Heart right ventricle (tissue), 16 donors: ENCODE measurements around the gene EIF3F. TPM values are rescaled to one million over a fixed set of nuclear protein-coding genes. Genes with fewer than 3 reads are reported as not detected.
"Not testable (repeated sequence)": the region's sequence is repeated elsewhere in the genome, so short reads cannot be mapped to it uniquely, and the experiment has no call there.

Source experiments
- ATAC-seq, 8 donors: fragments of 200-7000 bp; cut with Tn5 transposase; one replicate each; pipeline ENCODE4 v1.9.1; 2020; ENCODE audit warnings: mild to moderate bottlenecking in 8 of 8, moderate library complexity in 8 of 8, moderate number of reproducible peaks in 1 of 8
- DNase-seq, 2 donors: peaks; one replicate each; pipeline ENCODE4 v3.0.0-alpha.2; 2020
- H3K27ac ChIP-seq, 10 donors: fragments of 200-600 bp; sonication (generic) in 2 of 10; one replicate each; pipeline versions ENCODE4 v1.5.0 to v1.8.0; 2020 to 2022; ENCODE audit warnings: mild to moderate bottlenecking in 3 of 10
- H3K27me3 ChIP-seq, 7 donors: fragments of 200-600 bp; one replicate each; pipeline ENCODE4 v1.8.0; 2021 to 2022; ENCODE audit warnings: mild to moderate bottlenecking in 2 of 7
- H3K36me3 ChIP-seq, 9 donors: fragments of 200-600 bp; sonication (generic) in 1 of 9; one replicate each; pipeline versions ENCODE4 v1.5.0 to v1.8.0; 2020 to 2022; ENCODE audit warnings: mild to moderate bottlenecking in 2 of 9
- H3K4me1 ChIP-seq, 9 donors: fragments of 200-600 bp; sonication (generic) in 1 of 9; one replicate each; pipeline versions ENCODE4 v1.5.0 to v1.8.0; 2020 to 2022; ENCODE audit warnings: mild to moderate bottlenecking in 4 of 9
- H3K4me3 ChIP-seq, 10 donors: fragments of 200-600 bp; sonication (generic) in 2 of 10; one replicate each; pipeline versions ENCODE4 v1.5.0 to v1.8.0; 2020 to 2022; ENCODE audit warnings: mild to moderate bottlenecking in 7 of 10, moderate library complexity in 2 of 10
- H3K9me3 ChIP-seq, 11 donors: fragments of 200-600 bp in 10 of 11; sonication (generic) in 2 of 11; one replicate each; pipeline versions ENCODE4 v1.5.0 to v1.8.0; 2013 to 2022; ENCODE audit warnings: mild to moderate bottlenecking in 2 of 11, control low read depth in 1 of 11, moderate library complexity in 1 of 11
- WGBS, 2 donors: extraction: QIAGEN DNeasy Blood & Tissue Kit; methylation state at CpG; one replicate each; pipeline ENCODE4 v1.1.7; 2013; ENCODE audit warnings: inconsistent platforms in 1 of 2; 5-methylcytosine and 5-hydroxymethylcytosine counted together
- intact Hi-C, 10 donors: fragments of 100-400 bp; cut with DNase I; formaldehyde crosslinking; loops; one replicate each; pipeline versions ENCODE4 v1.11.1 to v1.14.2; 2022
- polyA plus RNA-seq, 2 donors: library from polyadenylated mRNA; stranded (reverse); fragments of 200-250 nt; gene quantifications; one replicate each; pipeline ENCODE4 v1.2.3, GENCODE V29; 2013
- total RNA-seq, 10 donors: library from RNA; stranded (reverse); fragmentation: NEBNext Ultra II Directional in 3 of 10; extraction: Animal tissue kit (Norgen Biotek cat#: 25700) in 3 of 10; gene quantifications; one replicate each; pipeline versions ENCODE4 v1.2.1 to v1.2.4, GENCODE V29; 2021 to 2023
- TF ChIP-seq, protein P1 (sequence below), 9 donors: fragments of 200-600 bp; sonication (generic) in 2 of 9; IDR thresholded peaks; one replicate each; pipeline versions ENCODE4 v1.5.0 to v1.8.0; 2021 to 2022; ENCODE audit warnings: antibody characterized with exemption in 9 of 9, mild to moderate bottlenecking in 5 of 9, moderate library complexity in 1 of 9
- donor health status: Arrhythmogenic right ventricular cardiomyopathy.
- donor health status: ischemic (EF 13 %, LVEDD 7.1; RV severe dilation, severe dysfunction).
- donor health status: healthy with polysubstance abuse.
- donor health status: DM: no; HTN: yes; CAD: no.
- donor health status: DM: no; HTN: no; CAD: no.
- donor health status: ischemic (EF 25% LVEDD 6.9; RV normal size, moderate dysfunction).
- donor health status: ischemic (EF 25% LVEDD 5.7; RV mildly dilated, moderate dysfunction).
- donor health status: healthy.
- donor health status: DM: yes; HTN: yes; CAD: no.
- donor health status: Ischemic cardiomyopathy.
- donor health status: ischemic (EF 35%, LVEDD 5.7; RV mildly dilated, moderate dysfunction).
- donor health status: nonischemic (EF 11% LVEDD 7.7; RV severe dilation, severe dysfunction).
- donor health status: DM: yes; HTN: yes; CAD: no.
- donor health status: PGD.
- donor health status: ischemic (EF 29% LVEDD 5.4; RV normal size, mild dysfunction).
- donor health status: nonischemic (EF 23%, LVEDD 6.1; RV moderate dilation, normal function).

EIF3F gene
- total and polyA plus RNA-seq, 12 donors: 63.2 to 386 (median 157) TPM

DNA sequence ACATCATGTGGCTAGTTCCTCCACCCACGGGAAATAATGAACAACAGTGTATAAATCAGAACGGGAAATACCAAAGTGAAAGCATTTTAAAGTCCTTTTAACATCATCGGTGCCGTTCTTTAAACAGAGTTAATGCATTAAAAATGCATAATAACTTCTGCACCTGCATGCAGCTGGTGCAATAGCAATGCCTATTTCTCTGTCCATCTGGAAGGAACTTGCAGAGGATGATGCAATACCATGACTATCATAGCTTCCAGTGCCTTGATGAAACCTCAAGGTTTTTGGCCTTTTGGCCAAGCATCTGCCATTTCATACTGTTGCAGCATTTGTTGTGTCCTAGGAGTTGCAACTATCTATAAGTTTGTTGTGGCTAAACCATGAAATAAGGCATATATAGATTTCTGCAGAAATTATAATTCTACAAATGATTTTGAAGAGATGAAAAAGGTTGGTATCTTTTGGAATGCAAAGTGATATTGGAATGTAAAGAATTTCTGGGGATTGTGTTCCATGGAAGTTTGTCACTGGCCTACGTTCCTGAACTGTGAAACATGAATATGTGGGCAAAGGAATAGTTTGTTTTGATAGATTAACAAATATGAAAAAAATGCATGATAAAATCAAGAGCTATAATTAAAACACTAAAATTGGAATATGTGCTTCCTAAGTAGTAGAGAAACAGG lies 9.8 kb upstream of the EIF3F start:
- Histone ChIP-seq H3K9me3 (no peaks in the 10 kb centered on the region), H3K27ac (no peak overlapping the region), H3K36me3 (no peaks in the 10 kb centered on the region), H3K4me1 (no peaks in the 10 kb centered on the region), H3K4me3 (no peak overlapping the region), H3K27me3 (peaks cover 0 to 4% (median 0%) of the 10 kb centered on the region in 7 donors)
- ATAC-seq: no peak
- 55% methylated on average over 5 of the region's 5 CpGs for WGBS, 2 donors
- TF ChIP-seq, protein P1, sequence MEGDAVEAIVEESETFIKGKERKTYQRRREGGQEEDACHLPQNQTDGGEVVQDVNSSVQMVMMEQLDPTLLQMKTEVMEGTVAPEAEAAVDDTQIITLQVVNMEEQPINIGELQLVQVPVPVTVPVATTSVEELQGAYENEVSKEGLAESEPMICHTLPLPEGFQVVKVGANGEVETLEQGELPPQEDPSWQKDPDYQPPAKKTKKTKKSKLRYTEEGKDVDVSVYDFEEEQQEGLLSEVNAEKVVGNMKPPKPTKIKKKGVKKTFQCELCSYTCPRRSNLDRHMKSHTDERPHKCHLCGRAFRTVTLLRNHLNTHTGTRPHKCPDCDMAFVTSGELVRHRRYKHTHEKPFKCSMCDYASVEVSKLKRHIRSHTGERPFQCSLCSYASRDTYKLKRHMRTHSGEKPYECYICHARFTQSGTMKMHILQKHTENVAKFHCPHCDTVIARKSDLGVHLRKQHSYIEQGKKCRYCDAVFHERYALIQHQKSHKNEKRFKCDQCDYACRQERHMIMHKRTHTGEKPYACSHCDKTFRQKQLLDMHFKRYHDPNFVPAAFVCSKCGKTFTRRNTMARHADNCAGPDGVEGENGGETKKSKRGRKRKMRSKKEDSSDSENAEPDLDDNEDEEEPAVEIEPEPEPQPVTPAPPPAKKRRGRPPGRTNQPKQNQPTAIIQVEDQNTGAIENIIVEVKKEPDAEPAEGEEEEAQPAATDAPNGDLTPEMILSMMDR (IDR thresholded peaks at IDR 0.05): no peak
- no peak for DNase-seq
- intact Hi-C loops: loop anchor here in 1 of 10 donors (5.0 kb wide), 1 partner anchor 875 kb away; no protein-coding TSS in a partner anchor

DNA sequence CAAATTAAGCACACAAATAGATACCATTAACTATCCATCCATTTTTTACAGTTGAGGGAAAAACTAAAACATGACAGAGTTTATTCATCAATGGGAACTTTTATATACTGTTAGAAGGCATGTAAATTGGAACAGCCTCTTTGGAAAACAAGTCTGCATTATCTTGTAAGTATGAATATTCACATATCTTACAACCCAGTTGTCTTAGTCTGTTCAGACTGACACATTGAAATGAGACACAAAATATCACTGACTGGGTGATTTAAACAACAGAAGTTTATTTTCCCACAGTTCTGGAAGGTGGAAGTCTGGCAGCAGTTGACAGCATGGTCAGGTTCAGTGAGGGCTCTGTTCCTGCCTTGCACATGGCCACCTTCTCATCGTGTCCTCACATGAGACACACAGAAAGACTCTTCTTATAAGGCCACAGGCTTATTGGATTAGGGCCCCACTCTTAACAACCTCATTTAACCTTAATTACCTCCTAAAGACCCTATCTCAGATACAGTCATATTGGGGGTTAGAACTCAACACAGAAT lies 5.4 kb upstream of the EIF3F start:
- H3K9me3 ChIP-seq: no peaks in the 10 kb centered on the region
- no peaks in the 10 kb centered on the region for H3K36me3 ChIP-seq
- TF ChIP-seq, protein P1 (IDR thresholded peaks at IDR 0.05): no peak
- intact Hi-C loops: loop anchor here in 5 of 10 donors (5.0 to 10.0 kb wide), 4 partner anchors 87 to 887 kb away; no protein-coding TSS in a partner anchor
- DNase-seq: no peak
- no peak overlapping the region for H3K27ac ChIP-seq
- 65 to 73% methylated on average over 1 of the region's 1 CpG for WGBS, 2 donors
- ATAC-seq: no peak
- peaks cover 0 to 13% (median 0%) of the 10 kb centered on the region in 9 donors for H3K4me1 ChIP-seq
- no peaks in the 10 kb centered on the region for H3K27me3 ChIP-seq
- H3K4me3 ChIP-seq: no peak overlapping the region

DNA sequence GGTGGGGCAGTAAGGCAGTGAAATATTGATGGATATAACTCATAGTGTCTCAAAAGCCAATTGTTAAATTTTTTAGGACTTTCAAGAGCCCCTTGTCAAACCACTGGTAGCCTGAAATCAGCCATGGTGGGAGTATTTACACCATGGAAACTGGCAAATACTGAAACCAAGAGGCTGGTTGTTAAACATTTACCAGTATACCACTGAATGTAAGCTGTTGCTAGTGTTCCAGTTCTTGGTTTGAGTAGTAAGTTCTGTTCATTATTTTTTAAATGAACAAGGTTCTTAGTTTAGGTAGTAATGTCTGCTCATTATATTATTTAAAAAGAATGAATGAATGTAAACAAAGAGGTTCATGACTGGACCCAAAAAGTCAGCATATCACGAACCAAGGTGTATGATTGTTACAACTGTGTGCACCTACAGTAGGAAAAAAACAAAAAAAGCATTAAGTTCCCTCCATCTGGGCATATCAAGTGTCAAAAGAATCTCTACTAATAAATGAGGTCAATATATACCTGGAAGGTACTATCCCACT lies 4.5 kb upstream of the EIF3F start:
- DNase-seq (no peak), ATAC-seq (no peak)
- H3K9me3 ChIP-seq: no peaks in the 10 kb centered on the region
- no peak overlapping the region for H3K4me3 ChIP-seq
- H3K27ac ChIP-seq: no peak overlapping the region
- TF ChIP-seq, protein P1 (IDR thresholded peaks at IDR 0.05): no peak
- WGBS, 2 donors: 67 to 77% methylated on average over 1 of the region's 1 CpG
- H3K36me3 ChIP-seq: no peaks in the 10 kb centered on the region
- no peaks in the 10 kb centered on the region for H3K27me3 ChIP-seq
- H3K4me1 ChIP-seq: peaks cover 0 to 15% (median 0%) of the 10 kb centered on the region in 9 donors
- intact Hi-C loops: loop anchor here in 5 of 10 donors (5.0 to 10.0 kb wide), 4 partner anchors 88 to 888 kb away; no protein-coding TSS in a partner anchor

DNA sequence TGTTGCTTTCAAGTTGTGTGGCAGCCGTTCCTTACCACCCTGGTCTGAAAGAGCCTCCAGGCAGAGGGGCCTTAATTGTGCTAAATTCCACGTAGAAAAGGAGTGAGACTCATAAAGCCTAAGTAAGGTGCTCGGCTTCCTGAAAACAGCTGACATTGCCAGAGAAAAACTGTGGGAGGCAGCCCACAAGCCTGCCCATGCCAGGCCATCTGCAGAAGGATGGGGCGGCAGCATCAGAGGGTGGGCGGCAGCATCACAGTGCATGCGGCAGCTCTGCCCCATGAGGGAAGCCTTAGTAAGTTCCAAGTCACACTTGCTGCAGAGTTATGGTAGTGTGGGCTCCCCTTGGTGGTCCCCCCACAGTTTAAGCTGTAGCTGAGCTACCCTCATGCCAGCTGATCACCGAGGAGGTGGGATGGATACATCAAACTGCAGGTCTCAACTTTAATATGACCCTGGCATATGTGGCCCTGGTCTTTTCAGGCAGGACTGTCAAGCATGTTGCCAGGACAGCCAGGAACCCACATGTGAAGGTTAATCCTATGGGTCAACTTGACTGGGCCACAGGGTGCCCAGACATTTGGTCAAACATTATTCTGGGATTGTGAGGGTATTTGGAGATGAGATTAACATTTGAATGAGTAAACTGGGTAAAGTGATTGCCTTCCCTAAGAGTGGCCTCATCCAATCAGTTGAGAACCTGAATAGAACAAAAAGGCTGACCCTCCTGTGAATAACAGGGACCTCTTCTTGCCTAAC lies 3.1 kb upstream of the EIF3F start:
- Histone ChIP-seq H3K4me1 (peaks cover 7 to 28% (median 13%) of the 10 kb centered on the region in 9 donors), H3K9me3 (no peaks in the 10 kb centered on the region), H3K27me3 (no peaks in the 10 kb centered on the region), H3K27ac (no peak overlapping the region), H3K36me3 (peaks cover 0 to 5% (median 0%) of the 10 kb centered on the region in 9 donors), H3K4me3 (no peak overlapping the region)
- intact Hi-C loops: loop anchor here in 6 of 10 donors (2.0 to 10.0 kb wide), 5 partner anchors 89 to 889 kb away; no protein-coding TSS in a partner anchor
- 74 to 84% methylated on average over 7 of the region's 7 CpGs for WGBS, 2 donors
- TF ChIP-seq, protein P1 (IDR thresholded peaks at IDR 0.05): no peak
- no peak for ATAC-seq
- no peak for DNase-seq

DNA sequence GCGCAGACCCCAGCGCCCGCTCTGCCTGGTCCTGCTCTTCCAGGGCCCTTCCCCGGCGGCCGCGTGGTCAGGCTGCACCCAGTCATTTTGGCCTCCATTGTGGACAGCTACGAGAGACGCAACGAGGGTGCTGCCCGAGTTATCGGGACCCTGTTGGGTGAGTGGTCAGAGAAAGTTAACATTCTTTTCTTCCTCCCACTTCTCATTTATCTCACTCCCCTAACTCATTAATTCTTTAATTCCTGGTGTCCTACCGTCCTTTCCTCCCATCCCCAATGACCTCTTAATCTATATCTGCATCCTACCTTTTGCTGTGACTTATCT lies 385 bp downstream of the EIF3F start:
- Histone ChIP-seq H3K4me3 (peak overlapping the region; percentile 56 to 98 (median 78)), H3K4me1 (peaks cover 7 to 41% (median 26%) of the 10 kb centered on the region in 9 donors), H3K27ac (peak overlapping the region in 9 of 10 donors; percentile 66 to 86 (median 74)), H3K36me3 (peaks cover 0 to 34% (median 11%) of the 10 kb centered on the region in 9 donors)
- not testable (repeated sequence) for H3K27me3 ChIP-seq, DNase-seq, H3K9me3 ChIP-seq
- ATAC-seq: peak in 3 of 8 donors; percentile 6 to 57 (median 22)
- 1 to 2% methylated on average over 9 of the region's 13 CpGs for WGBS, 2 donors
- intact Hi-C loops: loop anchor here in 8 of 10 donors (2.0 to 10.0 kb wide), 6 partner anchors 93 to 893 kb away; no protein-coding TSS in a partner anchor
